ENCODE results near the gene GPR158.
"Not testable (repeated sequence)": the region's sequence is repeated elsewhere in the genome, so short reads cannot be mapped to it uniquely, and the experiment has no call there.

GPR158 gene

DNA sequence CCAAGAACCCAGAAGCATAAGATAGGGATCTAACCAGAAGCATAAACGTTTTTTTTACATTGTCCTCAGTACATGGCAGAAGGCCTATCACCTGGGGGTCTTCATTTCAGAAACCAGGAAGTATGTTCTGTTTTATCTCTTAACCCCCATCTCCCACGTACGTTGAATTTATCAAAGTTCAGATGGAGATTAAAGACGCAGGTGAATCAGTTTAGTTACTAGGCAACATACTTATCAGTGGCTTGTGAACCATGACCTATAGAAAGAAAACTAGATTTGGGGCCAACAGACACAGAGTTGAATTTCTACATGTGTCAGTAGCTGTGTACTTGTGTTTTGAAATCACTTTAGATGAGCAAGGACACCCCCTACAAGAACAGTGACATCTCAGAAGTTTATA, 122.7 kb downstream of the GPR158 start:
- DNase-seq (ENCODE audit: low read depth) = no peak

GRCh38 chr10:25300073-25300472, 125.3 kb downstream of the GPR158 start:
- DNase-seq (ENCODE audit: low read depth) = no peak

DNA sequence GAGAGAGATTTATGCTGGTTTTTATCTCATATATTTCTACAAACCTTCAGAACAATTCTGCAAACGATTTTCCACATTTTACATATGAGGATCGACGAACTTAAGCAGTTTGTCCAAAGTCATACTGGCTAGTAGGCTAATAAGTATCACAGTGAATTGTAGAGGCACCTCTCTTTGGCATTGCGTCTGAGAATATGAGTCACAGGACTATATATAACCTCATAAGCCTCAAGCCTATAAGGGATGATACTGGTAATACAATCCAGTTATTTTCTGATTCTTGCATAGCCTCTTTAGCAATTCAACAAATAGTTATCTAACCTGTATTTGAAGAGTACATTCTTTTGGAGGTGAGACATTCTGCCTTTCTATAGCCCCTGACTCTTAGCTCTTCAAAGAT, 129.8 kb downstream of the GPR158 start:
- DNase-seq (ENCODE audit: low read depth) = no peak

DNA sequence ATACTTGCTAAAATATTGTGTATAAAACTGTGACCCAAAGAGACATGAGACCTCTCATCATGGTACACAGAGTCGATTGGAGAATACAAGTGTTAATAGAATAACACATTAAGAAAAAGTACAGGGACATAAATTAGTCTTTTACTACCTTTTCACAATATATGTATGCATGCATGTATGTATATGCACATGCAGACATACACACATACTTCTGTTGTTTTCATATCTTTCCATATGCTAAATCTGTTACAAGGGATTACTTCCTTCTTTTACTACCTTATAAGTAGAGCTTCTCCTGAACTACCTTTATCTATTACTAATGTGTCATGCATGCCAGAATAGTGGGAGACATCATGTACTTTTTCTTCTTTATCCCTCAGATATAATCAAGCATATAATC, 131.6 kb downstream of the GPR158 start:
- DNase-seq (ENCODE audit: low read depth) = no peak

DNA sequence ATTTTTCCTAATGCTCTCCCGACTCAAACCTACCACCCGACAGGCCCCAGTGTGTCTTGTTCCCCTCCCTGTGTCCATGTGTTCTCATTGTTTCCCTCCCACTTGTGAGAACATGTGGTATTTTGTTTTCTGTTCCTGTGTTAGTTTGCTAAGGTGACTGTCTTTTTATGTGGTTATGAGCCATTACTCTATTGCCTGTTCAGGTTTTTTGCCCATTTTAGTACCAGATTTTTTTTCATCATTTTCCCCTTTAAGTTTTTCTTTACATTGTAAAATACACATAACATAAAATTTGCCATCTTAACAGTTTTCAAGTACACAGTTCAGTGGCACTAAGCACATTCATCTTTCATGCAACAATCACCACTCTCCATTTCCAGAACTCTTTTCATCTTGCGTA, 133.5 kb downstream of the GPR158 start:
- DNase-seq (ENCODE audit: low read depth) = no peak

DNA sequence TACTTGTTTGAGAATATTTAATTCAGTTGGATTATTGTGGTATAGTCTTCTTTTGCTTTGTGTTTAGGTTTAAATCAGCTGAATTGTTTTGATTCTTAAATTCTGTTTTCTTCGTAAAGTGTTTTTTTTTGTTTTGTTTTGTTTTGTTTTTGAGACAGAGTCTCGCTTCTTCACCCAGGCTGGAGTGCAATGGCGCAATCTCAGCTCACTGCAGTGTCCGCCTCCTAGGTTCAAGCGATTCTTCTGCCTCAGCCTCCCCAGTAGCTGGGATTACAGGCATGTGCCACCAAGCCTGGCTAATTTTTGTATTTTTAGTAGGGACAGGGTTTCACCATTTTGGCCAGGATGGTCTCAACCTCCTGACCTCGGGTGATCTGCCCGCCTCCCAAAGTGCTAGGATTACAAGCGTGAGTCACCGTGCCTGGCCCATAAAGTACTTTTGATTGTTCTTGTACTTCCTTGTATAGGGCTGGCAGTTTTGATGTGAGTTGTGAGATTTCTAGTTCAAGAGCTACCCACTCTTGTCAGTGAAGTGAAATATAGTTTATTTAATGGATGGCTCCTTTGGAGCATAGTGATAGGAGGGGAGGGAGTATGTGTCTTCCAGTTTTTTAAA, 142.9 kb downstream of the GPR158 start:
- DNase-seq (ENCODE audit: low read depth) = not testable (repeated sequence)

DNA sequence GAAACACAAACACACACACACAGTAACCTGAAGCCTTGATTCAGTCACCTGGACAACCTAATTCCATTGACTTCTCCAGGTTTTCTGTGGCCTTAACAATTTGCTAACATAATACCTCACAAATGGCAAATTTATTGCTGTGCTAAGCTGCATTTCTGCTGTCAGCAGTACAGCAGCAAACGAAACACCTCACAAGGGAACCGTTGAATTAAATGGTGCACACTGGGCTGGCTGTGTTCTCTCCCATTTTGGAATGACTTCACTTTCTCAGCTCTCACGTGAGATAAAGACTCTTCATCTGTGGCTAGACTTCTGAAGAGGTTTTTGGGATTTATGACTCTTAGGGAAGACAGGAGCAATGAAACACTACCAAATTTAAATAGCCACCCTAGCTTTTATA, 152.5 kb downstream of the GPR158 start:
- no peak for DNase-seq (ENCODE audit: low read depth)

DNA sequence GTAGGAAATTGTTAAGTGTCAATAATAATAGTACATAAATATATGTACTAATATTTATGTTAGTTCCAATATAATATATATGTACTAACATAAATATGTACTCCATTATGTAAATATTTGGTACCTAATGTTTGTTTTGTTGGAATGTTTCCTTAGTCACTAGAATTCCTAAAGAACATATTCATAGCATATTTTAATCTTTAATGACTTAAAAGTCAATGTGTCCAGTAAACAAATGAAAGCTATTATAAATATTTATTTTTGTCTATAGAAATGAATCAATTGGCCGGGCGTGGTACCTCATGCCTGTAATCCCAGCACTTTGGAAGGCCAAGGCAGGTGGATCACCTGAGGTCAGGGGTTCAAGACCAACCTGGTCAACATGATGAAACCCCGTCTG, 153.6 kb downstream of the GPR158 start:
- DNase-seq (ENCODE audit: low read depth) = no peak

GRCh38 chr10:25329587-25329986, 154.8 kb downstream of the GPR158 start:
- not testable (repeated sequence) for DNase-seq (ENCODE audit: low read depth)

GRCh38 chr10:25334445-25334844, 159.6 kb downstream of the GPR158 start:
- DNase-seq (ENCODE audit: low read depth) = no peak

DNA sequence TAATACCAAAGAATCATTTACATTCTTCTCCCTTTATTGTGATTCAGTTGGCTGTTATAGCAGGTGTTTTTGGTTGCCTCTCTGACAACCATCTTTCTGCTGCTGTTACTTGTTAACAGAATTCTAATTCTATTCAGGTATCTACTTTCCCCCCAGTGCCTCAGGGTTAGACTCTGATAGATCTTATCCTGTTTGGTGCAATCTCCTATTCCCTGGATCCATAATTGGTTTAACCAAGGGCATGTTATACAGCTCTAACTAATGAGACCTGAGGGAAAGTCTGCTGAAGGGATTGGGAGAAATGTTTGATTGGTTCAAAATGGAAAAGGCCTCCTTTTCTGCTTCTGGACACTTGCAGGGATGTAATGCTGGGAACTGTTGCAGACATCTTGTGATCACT, 161.5 kb downstream of the GPR158 start:
- DNase-seq (ENCODE audit: low read depth) = no peak

DNA sequence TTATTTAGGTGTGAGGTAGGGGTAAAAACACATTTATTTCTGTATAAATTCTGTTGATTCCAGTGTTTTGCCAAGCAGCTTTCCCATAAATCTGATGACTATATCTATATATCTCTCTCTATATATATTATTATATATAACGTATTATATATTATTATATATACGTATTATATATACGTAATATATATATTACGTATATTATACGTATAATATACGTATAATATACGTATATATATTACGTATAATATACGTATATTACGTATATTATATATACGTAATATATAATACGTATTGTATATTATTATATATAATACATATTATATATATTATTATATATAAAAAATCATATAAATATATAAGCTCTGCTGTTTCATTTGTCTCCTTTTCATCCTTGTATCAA, 163.5 kb downstream of the GPR158 start:
- no peak for DNase-seq (ENCODE audit: low read depth)

DNA sequence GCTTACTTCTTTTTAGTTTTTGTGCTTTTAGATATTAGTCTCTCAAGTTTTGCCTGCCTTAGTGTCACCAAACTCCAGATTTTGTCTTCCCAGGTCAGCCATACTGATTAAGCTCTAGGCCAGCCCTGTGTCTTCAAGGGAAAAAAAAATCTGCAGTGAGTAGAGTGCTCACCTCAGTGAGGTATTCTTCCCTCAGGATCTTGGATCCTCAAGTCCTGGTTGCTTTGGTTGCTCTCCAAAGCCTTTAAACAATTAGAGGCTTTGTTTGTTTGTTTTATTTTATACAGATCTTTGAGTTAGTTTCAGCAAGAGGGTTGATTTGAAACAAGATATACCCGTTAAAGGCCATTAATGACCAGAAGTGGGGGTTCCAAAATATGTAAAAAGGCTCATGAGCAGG, 165.2 kb downstream of the GPR158 start:
- no peak for DNase-seq (ENCODE audit: low read depth)

- no peak for DNase-seq (ENCODE audit: low read depth)
Observed at GRCh38 chr10:25349520-25349919, 174.7 kb downstream of the GPR158 start.

GRCh38 chr10:25356609-25357008, 181.8 kb downstream of the GPR158 start:
- no peak for DNase-seq (ENCODE audit: low read depth)

- DNase-seq (ENCODE audit: low read depth) = no peak
Observed at GRCh38 chr10:25357269-25357668, 182.5 kb downstream of the GPR158 start.

DNA sequence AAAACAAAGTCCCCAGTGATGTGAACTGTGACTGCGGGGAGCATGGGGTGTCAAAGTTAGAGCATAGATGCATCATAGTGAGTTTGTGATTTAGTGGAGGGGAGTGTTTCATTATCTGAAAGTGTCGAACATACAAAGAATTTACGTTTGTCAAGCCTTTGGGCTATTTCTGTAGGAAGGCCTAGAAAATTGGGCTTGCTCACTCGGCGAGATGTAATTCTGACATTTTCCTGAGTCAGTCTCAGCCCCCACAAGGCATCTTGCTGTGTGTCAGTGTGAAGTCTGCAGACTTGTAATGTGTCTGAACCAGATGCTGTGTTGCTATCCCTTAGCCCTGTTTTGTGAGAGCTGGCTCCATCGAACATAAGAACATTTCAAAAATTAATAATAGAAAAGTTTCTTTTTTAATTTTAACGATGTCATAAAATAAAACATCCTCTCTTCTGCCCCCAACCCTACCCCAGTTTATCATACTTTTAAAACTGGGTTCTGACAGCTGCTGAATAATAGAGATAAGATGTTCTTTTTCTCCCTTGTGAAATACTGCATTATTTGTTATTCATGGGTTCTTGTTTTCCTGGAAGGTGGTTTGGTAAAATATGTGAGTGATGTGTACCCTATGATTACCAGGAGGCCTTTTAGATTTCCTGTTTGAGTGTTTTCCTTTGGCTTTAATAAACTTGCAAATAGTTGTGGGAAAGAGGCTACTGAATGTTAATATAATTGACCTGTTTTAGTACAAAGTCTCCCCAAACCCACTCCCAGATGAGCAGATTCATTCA, 207.4 kb downstream of the GPR158 start:
- no peak for DNase-seq (ENCODE audit: low read depth)

- DNase-seq (ENCODE audit: low read depth) = not testable (repeated sequence)
Observed at GRCh38 chr10:25382901-25383300, 208.1 kb downstream of the GPR158 start.

DNA sequence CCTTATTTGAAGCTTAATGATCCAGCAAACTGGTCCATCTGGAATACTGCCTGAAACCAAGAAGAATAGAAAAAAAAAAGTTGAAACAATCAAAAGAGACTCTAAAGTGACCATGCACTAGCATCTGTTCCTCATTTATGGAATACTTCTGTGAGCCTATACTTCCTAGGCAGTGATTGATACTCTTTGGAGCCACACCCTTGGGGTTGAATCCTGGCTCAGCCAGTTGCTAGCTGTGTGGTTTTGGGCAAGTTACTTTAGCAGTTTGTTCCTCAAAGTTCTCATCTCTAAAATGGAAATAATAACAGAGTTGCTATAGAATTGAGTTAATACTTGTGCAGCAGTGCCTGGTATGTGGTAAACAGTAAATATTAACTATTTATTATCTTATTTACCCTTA, 208.9 kb downstream of the GPR158 start:
- DNase-seq (ENCODE audit: low read depth) = no peak

DNA sequence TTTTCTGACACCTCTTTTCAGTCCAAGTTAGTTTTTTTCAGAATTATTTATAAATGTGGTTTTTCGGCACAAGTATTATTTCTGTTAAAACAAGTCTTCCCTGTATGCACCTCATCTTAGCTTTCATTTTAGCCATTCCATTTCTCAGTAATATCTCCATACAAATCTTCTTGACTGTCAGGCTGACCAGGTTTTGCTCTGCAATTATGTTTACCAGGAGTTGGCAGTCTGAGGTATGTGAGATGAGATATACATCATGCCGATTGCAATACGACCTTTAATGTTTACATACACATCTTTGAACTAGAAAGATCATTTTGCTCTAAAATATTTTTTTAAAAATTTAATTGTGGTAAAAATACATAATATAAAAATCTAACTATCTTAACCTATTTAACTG, 209.8 kb downstream of the GPR158 start:
- DNase-seq (ENCODE audit: low read depth) = no peak

DNA sequence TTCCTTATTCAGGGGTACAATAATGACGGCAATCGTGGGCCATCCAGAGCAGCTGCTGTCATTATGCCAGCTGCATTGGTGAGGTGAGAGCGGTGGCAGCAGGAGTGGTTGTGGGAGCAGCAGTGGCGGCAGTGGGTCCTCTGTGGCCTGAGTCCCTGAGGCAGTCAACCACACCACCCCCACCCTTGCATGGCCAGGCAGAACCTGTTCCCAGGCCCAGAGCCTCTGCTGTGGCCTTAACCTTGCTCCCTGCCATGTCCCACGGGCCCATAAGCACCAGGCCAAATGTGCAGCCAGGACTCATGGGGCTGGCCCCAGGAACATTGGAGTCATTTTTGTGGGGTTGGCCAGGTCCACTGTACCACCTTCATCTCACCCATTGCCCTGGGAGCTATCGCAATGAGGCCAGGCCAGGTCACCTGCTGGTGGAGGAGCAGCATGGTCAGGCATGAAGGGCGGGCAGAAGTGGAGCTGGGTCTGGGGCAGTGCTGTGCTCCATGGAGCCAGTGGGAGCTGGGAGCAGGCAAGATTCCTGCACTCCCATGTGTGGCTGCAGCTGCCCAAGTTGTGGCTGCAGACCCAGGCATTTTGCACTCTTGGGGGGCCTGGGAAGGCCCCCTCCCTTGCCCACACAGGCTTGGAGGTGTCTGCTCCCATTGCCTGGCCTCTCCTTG, 213.5 kb downstream of the GPR158 start:
- DNase-seq (ENCODE audit: low read depth) = no peak

DNA sequence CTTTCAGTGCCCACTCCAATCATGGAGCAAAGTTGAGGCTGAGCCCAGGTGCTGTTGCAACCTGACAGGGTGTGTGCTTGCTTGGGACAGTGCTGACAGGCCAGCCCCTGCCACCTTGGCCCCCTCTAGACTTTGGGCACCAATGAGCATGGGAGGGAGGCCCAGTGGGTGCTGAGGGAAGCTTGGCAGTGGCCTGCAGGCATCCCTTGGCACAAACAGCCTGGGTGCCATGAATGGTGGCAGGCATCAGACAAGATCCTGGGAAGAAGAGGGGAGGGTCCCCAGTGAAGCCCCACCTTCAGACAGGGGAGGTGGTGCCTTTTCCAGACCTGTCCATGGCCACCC, 214.0 kb downstream of the GPR158 start:
- DNase-seq (ENCODE audit: low read depth) = no peak

GRCh38 chr10:25390733-25391132, 215.9 kb downstream of the GPR158 start:
- DNase-seq (ENCODE audit: low read depth) = no peak

DNA sequence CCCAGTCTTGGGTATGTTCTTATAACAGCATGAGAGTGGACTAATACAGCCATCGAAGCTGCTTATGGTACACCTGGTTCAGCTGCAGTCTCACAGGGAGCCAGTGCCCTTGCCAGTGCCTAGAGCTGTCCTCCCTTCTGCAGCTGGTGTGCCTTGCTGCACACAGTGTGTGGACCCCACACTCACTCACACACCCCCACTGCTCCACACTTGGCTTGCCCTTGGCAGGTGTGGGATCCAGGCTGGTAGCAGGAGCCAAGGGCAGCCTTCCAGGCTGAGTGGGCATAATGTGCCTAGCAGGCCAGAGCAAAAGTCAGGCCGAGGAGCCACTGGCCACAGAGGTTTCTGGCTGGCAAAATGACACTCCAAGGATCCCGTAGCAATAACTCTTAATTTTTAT, 217.3 kb downstream of the GPR158 start:
- no peak for DNase-seq (ENCODE audit: low read depth)
